Skeletal muscle tissue (tissue), 4 donors: Measurements from ENCODE around the gene DNAJC13. TPM values are rescaled to one million over a fixed set of nuclear protein-coding genes. Genes with fewer than 3 reads are reported as not detected.

ENCODE experiments used
- H3K27ac ChIP-seq: one replicate; pipeline ENCODE4 v1.7.0; 2013; ENCODE audit warnings: mild to moderate bottlenecking, low read depth, low read length, inconsistent platforms
- H3K27me3 ChIP-seq, 3 donors: one replicate each; pipeline ENCODE4 v1.7.0; 2013; ENCODE audit warnings: low read length in 3 of 3; ENCODE audit not compliant: control insufficient read depth in 3 of 3, insufficient read depth in 3 of 3
- H3K36me3 ChIP-seq, 3 donors: one replicate each; pipeline ENCODE4 v1.7.0; 2013; ENCODE audit warnings: low read length in 3 of 3; ENCODE audit not compliant: control insufficient read depth in 3 of 3, insufficient read depth in 3 of 3
- H3K4me1 ChIP-seq, 3 donors: one replicate each; pipeline ENCODE4 v1.7.0; 2013; ENCODE audit warnings: low read length in 3 of 3, mild to moderate bottlenecking in 3 of 3; ENCODE audit not compliant: control insufficient read depth in 3 of 3, insufficient read depth in 3 of 3
- H3K4me3 ChIP-seq, 3 donors: one replicate each; pipeline ENCODE4 v1.7.0; 2013; ENCODE audit warnings: low read length in 3 of 3
- H3K9ac ChIP-seq, 3 donors: one replicate each; pipeline ENCODE4 v1.7.0; 2013; ENCODE audit warnings: low read length in 3 of 3, mild to moderate bottlenecking in 3 of 3, moderate library complexity in 2 of 3, low read depth in 1 of 3
- H3K9me3 ChIP-seq, 3 donors: one replicate each; pipeline ENCODE4 v1.7.0; 2013; ENCODE audit warnings: low read length in 3 of 3; ENCODE audit not compliant: control insufficient read depth in 3 of 3
- total RNA-seq: library from RNA; depleted of rRNA; stranded (reverse); fragments of >200 nt; gene quantifications from one replicate; pipeline ENCODE4 v1.2.3, GENCODE V29; 2014
- donor health status: Osteomylitis.

Gene DNAJC13
- total RNA-seq, 1 donor from 2014 or later, result 44.4 TPM

DNA sequence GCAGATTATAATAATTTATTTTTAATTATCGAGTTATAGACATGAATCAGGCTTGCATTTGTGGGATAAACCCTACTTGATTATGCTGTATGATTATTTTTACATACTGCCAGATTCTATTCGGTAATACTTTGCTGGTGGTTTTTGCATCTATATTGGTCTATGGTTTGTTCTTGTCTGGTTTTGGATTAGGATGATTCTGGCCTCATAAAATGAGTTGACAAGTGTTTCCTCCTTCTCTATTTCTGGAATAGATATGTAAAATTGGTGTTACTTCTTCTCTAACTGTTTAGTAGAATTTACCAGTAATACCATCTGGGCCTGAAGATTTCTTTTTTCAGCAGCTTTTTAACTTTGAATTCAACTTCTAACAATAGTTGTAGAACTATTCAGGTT, 146.8 kb downstream of the DNAJC13 start:
- H3K4me1 ChIP-seq, result peaks cover 0 to 2% (median 0%) of the 10 kb centered on the region in 3 donors
- H3K36me3 ChIP-seq, result peaks cover 3 to 6% (median 3%) of the 10 kb centered on the region in 3 donors
- H3K9me3 ChIP-seq, result no peaks in the 10 kb centered on the region
- H3K27me3 ChIP-seq, result no peaks in the 10 kb centered on the region
- no peak overlapping the region for H3K9ac ChIP-seq
- H3K27ac ChIP-seq, result no peak overlapping the region
- no peak overlapping the region for H3K4me3 ChIP-seq

DNA sequence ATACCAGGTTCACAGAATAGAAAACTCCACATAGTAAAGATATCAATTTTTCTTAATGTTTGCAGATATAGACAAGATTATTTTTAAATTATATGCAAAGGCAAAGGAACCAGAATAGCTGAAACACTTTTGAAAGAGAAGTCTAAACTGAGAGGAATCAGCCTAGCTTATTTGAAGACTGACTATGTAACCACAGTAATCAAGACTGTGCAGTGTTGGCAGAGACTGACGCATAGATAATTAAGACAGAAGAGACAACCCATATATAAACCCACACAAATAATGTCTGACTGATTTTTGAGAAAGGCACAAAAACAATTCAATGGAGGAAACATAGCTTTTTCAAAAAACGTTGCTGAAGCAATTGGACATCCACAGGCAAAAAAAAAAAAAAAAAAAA, 151.1 kb downstream of the DNAJC13 start:
- Histone ChIP-seq H3K27ac (no peak overlapping the region), H3K4me1 (peaks cover 0 to 2% (median 0%) of the 10 kb centered on the region in 3 donors), H3K4me3 (no peak overlapping the region), H3K27me3 (no peaks in the 10 kb centered on the region), H3K9me3 (no peaks in the 10 kb centered on the region), H3K36me3 (peaks cover 0 to 2% (median 0%) of the 10 kb centered on the region in 3 donors), H3K9ac (no peak overlapping the region)

DNA sequence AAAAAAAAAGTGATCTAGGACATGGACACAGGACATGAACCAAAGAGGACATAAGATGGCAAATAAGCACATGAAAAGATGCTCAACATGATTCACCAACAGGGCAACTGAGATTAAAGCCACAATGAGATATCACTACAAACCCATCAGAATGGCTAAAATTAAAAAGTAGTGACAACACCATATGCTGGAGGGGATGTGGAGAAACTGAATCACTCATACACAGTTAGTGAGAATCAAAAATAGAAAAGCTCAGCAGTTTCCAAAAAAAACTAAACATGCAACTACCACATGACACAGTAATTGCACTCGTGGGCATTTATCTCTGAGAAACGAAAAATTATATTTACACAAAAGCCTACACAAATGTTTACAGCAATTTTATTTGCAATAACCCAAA, 151.9 kb downstream of the DNAJC13 start:
- Histone ChIP-seq H3K9me3 (no peaks in the 10 kb centered on the region), H3K4me1 (peaks cover 0 to 2% (median 0%) of the 10 kb centered on the region in 3 donors), H3K4me3 (no peak overlapping the region), H3K27ac (no peak overlapping the region), H3K27me3 (no peaks in the 10 kb centered on the region), H3K36me3 (peaks cover 0 to 4% (median 2%) of the 10 kb centered on the region in 3 donors), H3K9ac (no peak overlapping the region)

DNA sequence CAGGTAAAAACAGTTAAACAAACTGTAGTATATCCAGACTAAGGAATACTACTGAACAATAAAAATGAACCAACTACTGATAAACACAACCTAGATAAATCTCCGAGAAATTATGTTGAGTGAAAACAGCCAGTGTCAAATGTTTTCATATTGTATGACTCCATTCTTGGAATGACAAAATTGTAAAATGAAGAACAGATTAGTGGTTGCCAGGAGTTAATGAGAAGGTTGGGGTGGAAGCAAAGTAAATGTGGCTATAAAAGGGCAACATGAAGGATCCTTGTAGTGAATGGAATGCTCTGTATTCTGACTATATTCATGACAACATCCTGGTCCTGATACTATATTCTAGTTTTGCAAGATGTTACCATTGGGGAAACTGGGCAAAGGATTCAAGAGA, 152.3 kb downstream of the DNAJC13 start:
- Histone ChIP-seq H3K4me1 (peaks cover 0 to 2% (median 0%) of the 10 kb centered on the region in 3 donors), H3K27ac (no peak overlapping the region), H3K4me3 (no peak overlapping the region), H3K9ac (no peak overlapping the region), H3K9me3 (no peaks in the 10 kb centered on the region), H3K36me3 (peaks cover 0 to 5% (median 3%) of the 10 kb centered on the region in 3 donors), H3K27me3 (no peaks in the 10 kb centered on the region)

DNA sequence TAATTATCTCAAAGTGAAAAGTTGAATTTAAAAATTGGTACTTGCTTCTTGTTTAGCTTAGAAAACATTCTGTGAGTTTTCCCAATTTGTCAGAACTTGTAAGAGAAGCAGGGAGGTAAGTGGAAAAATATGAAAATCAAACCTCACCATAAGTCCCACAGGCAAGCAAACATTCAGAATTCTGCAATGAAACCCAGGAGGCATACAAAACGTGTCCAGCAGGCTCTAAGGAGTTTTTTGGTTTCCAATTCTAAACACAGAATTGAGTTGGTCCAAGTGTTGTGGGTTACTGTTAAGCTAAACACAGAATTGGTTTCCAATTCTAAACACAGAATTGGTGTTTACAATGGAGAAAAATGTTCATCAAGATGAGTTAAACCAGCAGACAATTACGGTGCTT, 152.7 kb downstream of the DNAJC13 start:
- peaks cover 0 to 2% (median 0%) of the 10 kb centered on the region in 3 donors for H3K4me1 ChIP-seq
- H3K27ac ChIP-seq, result no peak overlapping the region
- no peak overlapping the region for H3K9ac ChIP-seq
- no peaks in the 10 kb centered on the region for H3K27me3 ChIP-seq
- no peak overlapping the region for H3K4me3 ChIP-seq
- peaks cover 0 to 5% (median 3%) of the 10 kb centered on the region in 3 donors for H3K36me3 ChIP-seq
- H3K9me3 ChIP-seq, result no peaks in the 10 kb centered on the region

DNA sequence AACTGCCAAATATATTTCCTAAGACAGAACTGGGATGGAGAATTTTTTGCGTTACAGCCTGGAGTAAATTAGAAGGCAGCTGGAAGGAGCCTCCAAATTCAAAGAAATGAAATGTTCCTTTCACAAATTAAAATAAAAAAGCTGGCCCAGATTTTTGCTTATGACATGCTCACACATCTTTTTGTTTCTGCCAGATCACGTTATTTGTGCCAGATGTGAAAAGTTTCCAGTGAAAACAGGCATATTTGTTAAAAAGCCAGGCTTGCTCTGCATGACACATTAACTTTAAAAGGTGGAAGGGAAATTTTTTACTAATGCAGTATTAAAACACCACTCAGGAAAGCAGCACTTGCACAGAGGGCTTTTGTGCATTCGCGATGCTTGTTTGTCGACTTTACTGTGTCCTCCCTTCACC, 156.5 kb downstream of the DNAJC13 start:
- Histone ChIP-seq H3K9me3 (no peaks in the 10 kb centered on the region), H3K27ac (no peak overlapping the region), H3K9ac (no peak overlapping the region), H3K4me1 (no peaks in the 10 kb centered on the region), H3K4me3 (no peak overlapping the region), H3K36me3 (peaks cover 6 to 21% (median 13%) of the 10 kb centered on the region in 3 donors), H3K27me3 (no peaks in the 10 kb centered on the region)

DNA sequence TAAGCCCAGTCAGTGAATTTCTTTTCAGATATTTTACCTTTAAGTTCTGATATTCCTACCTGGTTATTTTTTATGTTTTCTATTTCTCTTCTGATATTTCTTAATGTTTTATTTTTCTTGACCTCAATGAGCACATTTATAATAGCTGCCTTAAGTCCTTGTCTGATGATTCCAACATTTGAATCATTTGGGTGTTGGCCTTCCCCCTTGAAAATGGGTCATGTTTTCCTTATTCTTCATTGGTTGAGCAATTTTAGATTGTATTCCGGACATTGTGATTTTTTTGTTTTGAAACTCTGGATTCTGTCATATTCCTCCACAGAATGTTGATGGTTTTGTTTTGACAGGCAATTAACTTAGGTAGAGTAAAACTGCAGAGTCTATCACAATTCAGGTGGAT, 170.1 kb downstream of the DNAJC13 start:
- no peak overlapping the region for H3K4me3 ChIP-seq
- H3K27ac ChIP-seq, result no peak overlapping the region

More for the DNA sequence above, 170.1 kb downstream of the DNAJC13 start:
- H3K36me3 ChIP-seq, result no peaks in the 10 kb centered on the region
- H3K9ac ChIP-seq, result no peak overlapping the region
- no peaks in the 10 kb centered on the region for H3K9me3 ChIP-seq
- no peaks in the 10 kb centered on the region for H3K4me1 ChIP-seq
- H3K27me3 ChIP-seq, result no peaks in the 10 kb centered on the region

Other genes with a start within 250 kb of the DNAJC13 start
- 0.52 TPM for gene ACP3, start 100.1 kb upstream of the DNAJC13 start, total RNA-seq
- 2.1 TPM for gene ACKR4, start 179.8 kb downstream of the DNAJC13 start, total RNA-seq
- 24.5 TPM for gene ACAD11, start 242.3 kb downstream of the DNAJC13 start, total RNA-seq
- 21.9 TPM for gene UBA5, start 242.8 kb downstream of the DNAJC13 start, total RNA-seq